H1 (cell line): Measurements from ENCODE around the gene ZBP1. TPM values are rescaled to one million over a fixed set of nuclear protein-coding genes. Genes with fewer than 3 reads are reported as not detected.

Experiments used
- CTCF ChIA-PET: fragments of 300-600 bp; sonication (Branson Sonifier 250); formaldehyde crosslinking; loops from one replicate; lab custom pipeline; 2021; ENCODE audit not compliant: partially characterized antibody; lab: Charles Lee
- POLR2A ChIA-PET: fragments of 300-600 bp; sonication (Branson Sonifier 250); formaldehyde crosslinking; loops from one replicate; lab custom pipeline; 2021; ENCODE audit warnings: inconsistent platforms; ENCODE audit not compliant: partially characterized antibody; lab: Charles Lee
- DNase-seq, 2 experiments: peaks; one replicate each; pipeline versions ENCODE4 v3.0.0 to v3.0.0-alpha.2; 2010 to 2022; ENCODE audit warnings: low spot score in 2 of 2, low read depth in 1 of 2, mixed read lengths in 1 of 2
- FAIRE-seq: peaks from 2 replicates; lab custom pipeline; 2011; peaks lifted over from hg19 to GRCh38; lab: Jason Lieb, UNC
- H2AFZ ChIP-seq: 2 replicates; pipeline ENCODE4 v1.8.1; 2012; ENCODE audit warnings: low read length, inconsistent platforms
- H2AK5ac ChIP-seq: 2 replicates; pipeline ENCODE4 v1.6.1; 2013; ENCODE audit warnings: low read depth, low read length
- H2BK120ac ChIP-seq: replicated peaks from 2 replicates; pipeline ENCODE3; 2013; ENCODE audit warnings: low read depth, low read length, inconsistent platforms
- H2BK12ac ChIP-seq: 2 replicates; pipeline ENCODE4 v1.6.1; 2013; ENCODE audit warnings: low read depth, low read length
- H2BK15ac ChIP-seq: 2 replicates; pipeline ENCODE4 v1.6.1; 2013; ENCODE audit warnings: low read length
- H2BK20ac ChIP-seq: 2 replicates; pipeline ENCODE4 v1.6.1; 2013; ENCODE audit warnings: low read length
- H2BK5ac ChIP-seq: 2 replicates; pipeline ENCODE4 v1.6.1; 2013; ENCODE audit warnings: low read depth, low read length
- H3K14ac ChIP-seq: 2 replicates; pipeline ENCODE4 v1.6.1; 2013; ENCODE audit warnings: inconsistent platforms; ENCODE audit not compliant: insufficient read length
- H3K18ac ChIP-seq: 2 replicates; pipeline ENCODE4 v1.6.1; 2013; ENCODE audit warnings: low read length; ENCODE audit errors: extremely low read depth
- H3K23ac ChIP-seq: 2 replicates; pipeline ENCODE4 v1.6.1; 2013; ENCODE audit warnings: inconsistent platforms; ENCODE audit not compliant: insufficient read length
- H3K23me2 ChIP-seq: 2 replicates; pipeline ENCODE4 v1.6.1; 2013; ENCODE audit warnings: low read depth, low read length
- H3K27ac ChIP-seq: 2 replicates; pipeline ENCODE4 v1.6.1; 2011; ENCODE audit warnings: low read depth, low read length, inconsistent platforms
- H3K27me3 ChIP-seq, 4 experiments: replicated peaks in 1 of 4; 1 replicate in 1 of 4; 2 replicates in 3 of 4; pipeline versions ENCODE4 v1.6.1 to v1.8.1; 2011 to 2013; ENCODE audit warnings: low read length in 3 of 4, mild to moderate bottlenecking in 3 of 4, inconsistent platforms in 2 of 4, mixed read lengths in 2 of 4, moderate library complexity in 1 of 4; ENCODE audit not compliant: control insufficient read depth in 3 of 4, insufficient read depth in 3 of 4; ENCODE audit errors: extremely low read depth in 1 of 4
- H3K36me3 ChIP-seq, 4 experiments: 2 replicates each; pipeline versions ENCODE4 v1.6.1 to v1.8.1; 2011 to 2013; ENCODE audit warnings: mild to moderate bottlenecking in 4 of 4, low read length in 3 of 4, moderate library complexity in 2 of 4, control low read depth in 1 of 4, inconsistent platforms in 1 of 4; ENCODE audit not compliant: insufficient read depth in 4 of 4, control insufficient read depth in 2 of 4
- H3K4ac ChIP-seq: replicated peaks from 2 replicates; pipeline ENCODE3; 2013; ENCODE audit warnings: low read length, low read depth, mixed read lengths, inconsistent platforms; ENCODE audit not compliant: insufficient read length
- H3K4me1 ChIP-seq, 4 experiments: replicated peaks in 1 of 4; 1 replicate in 1 of 4; 2 replicates in 3 of 4; pipeline versions ENCODE4 v1.6.1 to v1.8.1; 2011 to 2013; ENCODE audit warnings: low read length in 3 of 4, inconsistent platforms in 2 of 4, mixed read lengths in 1 of 4; ENCODE audit not compliant: insufficient read depth in 4 of 4, control insufficient read depth in 3 of 4
- H3K4me2 ChIP-seq, 2 experiments: 2 replicates each; pipeline versions ENCODE4 v1.6.1 to v1.8.1; 2011 to 2013; ENCODE audit warnings: low read depth in 2 of 2, low read length in 2 of 2, control low read depth in 1 of 2, inconsistent platforms in 1 of 2, mild to moderate bottlenecking in 1 of 2; ENCODE audit not compliant: insufficient read depth in 1 of 2
- H3K4me3 ChIP-seq, 4 experiments: fragments of 200-600, 300-600 bp in 1 of 4; sonication (generic), shearing (Covaris generic), sonication (Bioruptor Twin) in 1 of 4; 2 replicates each; pipeline versions ENCODE4 v1.5.1 to v1.8.1; 2011 to 2016; ENCODE audit warnings: low read length in 4 of 4, low read depth in 3 of 4, control low read depth in 2 of 4, inconsistent platforms in 2 of 4, mild to moderate bottlenecking in 2 of 4, mixed read lengths in 1 of 4, moderate library complexity in 1 of 4; ENCODE audit not compliant: insufficient read depth in 2 of 4; ENCODE audit errors: extremely low read depth in 1 of 4
- H3K56ac ChIP-seq: replicated peaks from 2 replicates; pipeline ENCODE3; 2013; ENCODE audit warnings: low read depth, mild to moderate bottlenecking, mixed read lengths, low read length, inconsistent platforms; ENCODE audit not compliant: insufficient read length
- H3K79me1 ChIP-seq: 2 replicates; pipeline ENCODE4 v1.6.1; 2013; ENCODE audit warnings: low read depth, low read length, control low read depth
- H3K79me2 ChIP-seq, 2 experiments: 2 replicates each; pipeline versions ENCODE4 v1.6.1 to v1.8.1; 2012 to 2013; ENCODE audit warnings: low read length in 2 of 2, mild to moderate bottlenecking in 2 of 2, inconsistent platforms in 1 of 2; ENCODE audit not compliant: insufficient read depth in 2 of 2, control insufficient read depth in 1 of 2
- H3K9ac ChIP-seq, 4 experiments: replicated peaks in 1 of 4; 1 replicate in 1 of 4; 2 replicates in 3 of 4; pipeline versions ENCODE4 v1.6.1 to v1.8.1; 2011 to 2013; ENCODE audit warnings: low read depth in 3 of 4, low read length in 3 of 4, control low read depth in 2 of 4, mild to moderate bottlenecking in 2 of 4, moderate library complexity in 2 of 4, inconsistent platforms in 1 of 4; ENCODE audit errors: extremely low read depth in 1 of 4
- H3K9me3 ChIP-seq, 2 experiments: 2 replicates each; pipeline versions ENCODE4 v1.6.1 to v1.8.1; 2012 to 2013; ENCODE audit warnings: mild to moderate bottlenecking in 2 of 2, moderate library complexity in 2 of 2, control low read depth in 1 of 2, inconsistent platforms in 1 of 2, low read depth in 1 of 2, low read length in 1 of 2, mixed read lengths in 1 of 2; ENCODE audit not compliant: insufficient read depth in 2 of 2
- H4K20me1 ChIP-seq, 2 experiments: replicated peaks in 1 of 2; 2 replicates each; pipeline versions ENCODE3 to v1.8.1; 2011 to 2013; ENCODE audit warnings: inconsistent platforms in 2 of 2, low read length in 2 of 2, mild to moderate bottlenecking in 1 of 2; ENCODE audit not compliant: insufficient read depth in 2 of 2, control insufficient read depth in 1 of 2
- H4K5ac ChIP-seq: 2 replicates; pipeline ENCODE4 v1.6.1; 2013; ENCODE audit warnings: low read length, low read depth, mixed read lengths, inconsistent platforms; ENCODE audit not compliant: insufficient read length
- H4K8ac ChIP-seq: 2 replicates; pipeline ENCODE4 v1.8.0; 2013; ENCODE audit warnings: mild to moderate bottlenecking, moderate library complexity, low read length, inconsistent platforms; ENCODE audit not compliant: insufficient read depth; ENCODE audit errors: extremely low read depth
- H4K91ac ChIP-seq: replicated peaks from 2 replicates; pipeline ENCODE3; 2013; ENCODE audit warnings: low read length, mixed read lengths, inconsistent platforms; ENCODE audit not compliant: insufficient read length
- EZH2 ChIP-seq: fragments of 200-600 bp; sonication (generic); IDR thresholded peaks from 2 replicates; pipeline ENCODE4 v1.7.1; 2012; ENCODE audit warnings: low read depth, mild to moderate bottlenecking, moderate library complexity, low read length, inconsistent platforms; ENCODE audit not compliant: severe bottlenecking
- GTF2F1 ChIP-seq: IDR thresholded peaks from 2 replicates; pipeline ENCODE4 v1.6.1; 2012; ENCODE audit warnings: low read depth, low read length, improper control_type of control experiment, borderline replicate concordance
- JUN ChIP-seq: IDR thresholded peaks from 2 replicates; pipeline ENCODE4 v1.6.1; 2011; ENCODE audit warnings: low read depth, mild to moderate bottlenecking, improper control_type of control experiment, low read length
- JUND ChIP-seq: IDR thresholded peaks from 2 replicates; pipeline ENCODE4 v1.6.1; 2011; ENCODE audit warnings: mild to moderate bottlenecking, improper control_type of control experiment, low read length
- KDM5A ChIP-seq: fragments of 200-600 bp; IDR thresholded peaks from 2 replicates; pipeline ENCODE4 v1.7.1; 2012; ENCODE audit warnings: mild to moderate bottlenecking, low read length, inconsistent platforms, mixed read lengths
- NANOG ChIP-seq: IDR thresholded peaks from 2 replicates; pipeline ENCODE4 v1.6.1; 2011; ENCODE audit warnings: low read length, low read depth, mild to moderate bottlenecking, inconsistent platforms; ENCODE audit not compliant: insufficient read depth, poor library complexity, severe bottlenecking
- POLR2A ChIP-seq, 2 experiments: IDR thresholded peaks; 1 replicate in 1 of 2; 2 replicates in 1 of 2; pipeline ENCODE4 v1.6.1; 2011; ENCODE audit warnings: low read depth in 2 of 2, low read length in 2 of 2, mild to moderate bottlenecking in 2 of 2; ENCODE audit errors: control extremely low read depth in 1 of 2
- POU5F1 ChIP-seq: IDR thresholded peaks from 2 replicates; pipeline ENCODE4 v1.6.1; 2011; ENCODE audit warnings: low read depth, mild to moderate bottlenecking, low read length, moderate library complexity
- RBBP5 ChIP-seq: IDR thresholded peaks from 2 replicates; pipeline ENCODE4 v1.7.1; 2012; ENCODE audit warnings: low read depth, mild to moderate bottlenecking, inconsistent platforms, low read length, moderate library complexity, borderline replicate concordance
- SIX5 ChIP-seq: IDR thresholded peaks from 2 replicates; pipeline ENCODE4 v1.6.1; 2011; ENCODE audit warnings: mild to moderate bottlenecking, low read depth, low read length
- TAF7 ChIP-seq: optimal IDR thresholded peaks from 2 replicates; pipeline ENCODE3; 2011; ENCODE audit warnings: low read depth, mild to moderate bottlenecking, inconsistent platforms, low read length, moderate library complexity, borderline replicate concordance
- YY1 ChIP-seq: IDR thresholded peaks from 2 replicates; pipeline ENCODE4 v1.6.1; 2011; ENCODE audit warnings: low read depth, mild to moderate bottlenecking, low read length
- ZNF274 ChIP-seq: IDR thresholded peaks from 2 replicates; pipeline ENCODE4 v1.7.0; 2012; ENCODE audit warnings: low read length, borderline replicate concordance; ENCODE audit errors: extremely low read depth
- WGBS, 2 experiments: shearing (Covaris generic) in 1 of 2; methylation state at CpG; one replicate each; pipeline versions ENCODE4 v1.1.6 to v1.1.7; 2013 to 2015; ENCODE audit warnings: low lambda C conversion rate in 2 of 2, mixed read lengths in 2 of 2, inconsistent platforms in 1 of 2, low coverage in 1 of 2, missing lambda C conversion rate in 1 of 2; ENCODE audit not compliant: insufficient replicate concordance in 2 of 2, insufficient coverage in 1 of 2, insufficient read length in 1 of 2; ENCODE audit errors: extremely low coverage in 1 of 2, missing lambda C conversion rate in 1 of 2; 5-methylcytosine and 5-hydroxymethylcytosine counted together
- polyA plus RNA-seq, 7 experiments: library from polyadenylated mRNA; depleted of rRNA in 3 of 7; stranded (reverse) in 5 of 7; unstranded in 2 of 7; fragments of >200 nt in 5 of 7; fragments of 200-250 nt in 2 of 7; gene quantifications; 1 replicate in 5 of 7; 2 replicates in 1 of 7; 4 replicates in 1 of 7; pipeline versions ENCODE4 v1.2.1 to v1.2.3, GENCODE V29; 2011 to 2013; ENCODE audit warnings: missing spikeins in 2 of 7, mixed read lengths in 2 of 7
- total RNA-seq: library from RNA; stranded (reverse); fragmentation: NEBNext Ultra II Directional; extraction: Animal tissue kit (Norgen Biotek cat#: 25700); gene quantifications from 2 replicates; pipeline ENCODE4 v1.2.1, GENCODE V29; 2021

ZBP1 gene
- total and polyA plus RNA-seq, 2 of the 8 experiments (the other 6 are each of a cell fraction or from before 2014, with no cell fraction given), result not detected

- H3K4me1 ChIP-seq, result no peaks in the 10 kb centered on the region
- H3K18ac ChIP-seq, result no peak overlapping the region
- no peak overlapping the region for H3K4ac ChIP-seq
- H2AFZ ChIP-seq, result no peak overlapping the region
- H2AK5ac ChIP-seq, result no peak overlapping the region
- H3K23me2 ChIP-seq, result no peaks in the 10 kb centered on the region
- no peak overlapping the region for H3K4me3 ChIP-seq
- no peak overlapping the region for H3K14ac ChIP-seq
- H2BK120ac ChIP-seq, result no peak overlapping the region
- 89% methylated on average over 23 of the region's 23 CpGs; no CpG with 5 or more reads in 1 of the 2 experiments for WGBS, 2 experiments
- FAIRE-seq (no peak), DNase-seq (no peak)
- no peaks in the 10 kb centered on the region for H3K79me2 ChIP-seq
- no peak overlapping the region for H2BK20ac ChIP-seq
- H4K8ac ChIP-seq, result no peak overlapping the region
- H2BK12ac ChIP-seq, result no peak overlapping the region
- H3K36me3 ChIP-seq, result peaks cover 0 to 8% (median 2%) of the 10 kb centered on the region in 4 experiments; a peak in 3 of 8 replicates
- H3K9ac ChIP-seq, result no peak overlapping the region
- H3K27me3 ChIP-seq, result no peaks in the 10 kb centered on the region
- H4K91ac ChIP-seq, result no peak overlapping the region
- H3K4me2 ChIP-seq, result no peak overlapping the region
- peaks cover 10 to 12% of the 10 kb centered on the region in 2 experiments for H3K9me3 ChIP-seq
- H3K56ac ChIP-seq, result no peak overlapping the region
- no peak overlapping the region for H3K23ac ChIP-seq
- ChIA-PET POLR2A (interaction anchor here (0.6 kb wide), 1 partner anchor 355 kb away, joined by 3 read pairs; no protein-coding TSS in a partner anchor), CTCF (interaction anchor here (1.3 to 4.7 kb wide), 4 partner anchors 10 to 355 kb away, joined by 3 to 19 read pairs (median 4); no protein-coding TSS in a partner anchor)
- no peak overlapping the region for H3K27ac ChIP-seq
- H2BK15ac ChIP-seq, result no peak overlapping the region
- H4K5ac ChIP-seq, result no peak overlapping the region
- H3K79me1 ChIP-seq, result no peaks in the 10 kb centered on the region
- H2BK5ac ChIP-seq, result no peak overlapping the region
- H4K20me1 ChIP-seq, result peaks cover 0 to 3% of the 10 kb centered on the region in 2 experiments
- no peak for TF ChIP-seq RBBP5
- TF ChIP-seq KDM5A, result no peak
- TF ChIP-seq EZH2, result no peak
- TF ChIP-seq YY1, result no peak
- no peak for TF ChIP-seq NANOG
- TF ChIP-seq SIX5, result no peak
- TF ChIP-seq POU5F1, result no peak
- no peak for TF ChIP-seq JUND
- TF ChIP-seq POLR2A (IDR thresholded peaks at IDR 0.05; ENCODE audit: control extremely low read depth in 1 of 2, low read depth in 2 of 2, low read length in 2 of 2), result no peak
- no peak for TF ChIP-seq ZNF274
- TF ChIP-seq JUN, result no peak
- TF ChIP-seq GTF2F1, result no peak
- no peak for TF ChIP-seq TAF7
Observed at GRCh38 chr20:57647933-57648785, 27.9 kb upstream of the ZBP1 start.
